Fibroblast of lung (primary cell): Measurements from ENCODE around the gene LRRC10B. TPM values are rescaled to one million over a fixed set of nuclear protein-coding genes. Genes with fewer than 3 reads are reported as not detected.
"Not testable (repeated sequence)": the region's sequence is repeated elsewhere in the genome, so short reads cannot be mapped to it uniquely, and the experiment has no call there.

Experiments
- DNase-seq, 2 donors: peaks; one replicate each; pipeline versions ENCODE4 v3.0.0 to v3.0.0-alpha.2; 2010; ENCODE audit warnings: low read depth in 2 of 2
- H2AFZ ChIP-seq: 2 replicates; pipeline ENCODE4 v1.5.1; 2012; ENCODE audit warnings: low read length, control low read depth, inconsistent platforms
- H3K27ac ChIP-seq: 2 replicates; pipeline ENCODE4 v1.5.1; 2011; ENCODE audit warnings: low read length, control low read depth; ENCODE audit not compliant: insufficient read depth
- H3K27me3 ChIP-seq: 2 replicates; pipeline ENCODE4 v1.5.1; 2011; ENCODE audit warnings: mild to moderate bottlenecking, low read length; ENCODE audit not compliant: control insufficient read depth, insufficient read depth
- H3K36me3 ChIP-seq: 2 replicates; pipeline ENCODE4 v1.5.1; 2011; ENCODE audit warnings: low read length; ENCODE audit not compliant: control insufficient read depth, insufficient read depth
- H3K4me1 ChIP-seq: 2 replicates; pipeline ENCODE4 v1.5.1; 2011; ENCODE audit warnings: low read length; ENCODE audit not compliant: control insufficient read depth, insufficient read depth; ENCODE audit errors: extremely low read depth
- H3K4me2 ChIP-seq: 2 replicates; pipeline ENCODE4 v1.5.1; 2011; ENCODE audit warnings: low read length, control low read depth; ENCODE audit not compliant: insufficient read depth; ENCODE audit errors: extremely low read depth
- H3K4me3 ChIP-seq, 4 experiments: fragments of 200-600 bp in 1 of 4; sonication (generic) in 1 of 4; replicated peaks in 1 of 4; 2 replicates each; pipeline ENCODE4 v1.5.1; 2011 to 2016; ENCODE audit warnings: low read length in 4 of 4, low read depth in 3 of 4, mild to moderate bottlenecking in 3 of 4, control low read depth in 2 of 4, inconsistent platforms in 1 of 4, mixed read lengths in 1 of 4; ENCODE audit not compliant: insufficient read depth in 1 of 4; ENCODE audit errors: control extremely low read depth in 1 of 4
- H3K79me2 ChIP-seq: 2 replicates; pipeline ENCODE4 v1.5.1; 2012; ENCODE audit warnings: mild to moderate bottlenecking, low read length, inconsistent platforms; ENCODE audit not compliant: control insufficient read depth, insufficient read depth
- H3K9ac ChIP-seq: 2 replicates; pipeline ENCODE4 v1.5.1; 2011; ENCODE audit warnings: mild to moderate bottlenecking, low read length, control low read depth; ENCODE audit not compliant: insufficient read depth
- H3K9me3 ChIP-seq: 2 replicates; pipeline ENCODE4 v1.5.1; 2012; ENCODE audit warnings: low read depth, low read length; ENCODE audit not compliant: control insufficient read depth, insufficient read depth
- H4K20me1 ChIP-seq: 2 replicates; pipeline ENCODE4 v1.5.1; 2011; ENCODE audit warnings: low read length; ENCODE audit not compliant: control insufficient read depth, insufficient read depth; ENCODE audit errors: extremely low read depth
- CTCF ChIP-seq, 2 donors: IDR thresholded peaks in 1 of 2; conservative IDR thresholded peaks in 1 of 2; 1 replicate in 1 of 2; 2 replicates in 1 of 2; pipeline ENCODE4 v1.5.1; 2011 to 2012; ENCODE audit warnings: low read length in 2 of 2, control low read depth in 1 of 2, inconsistent platforms in 1 of 2, low read depth in 1 of 2, mild to moderate bottlenecking in 1 of 2
- EZH2 ChIP-seq: IDR thresholded peaks from 2 replicates; pipeline ENCODE4 v1.5.1; 2012; ENCODE audit warnings: low read length, control low read depth, mild to moderate bottlenecking; ENCODE audit errors: missing control alignments
- polyA plus RNA-seq, 2 donors: library from polyadenylated mRNA; depleted of rRNA in 1 of 2; stranded (reverse) in 1 of 2; unstranded in 1 of 2; fragments of >200 nt; gene quantifications; 2 replicates each; pipeline ENCODE4 v1.2.1, GENCODE V29; 2011 to 2012; ENCODE audit warnings: missing spikeins in 1 of 2
- total RNA-seq: library from RNA; depleted of rRNA; stranded (reverse); fragments of >200 nt; gene quantifications from 2 replicates; pipeline ENCODE4 v1.2.1, GENCODE V29; 2014

Gene LRRC10B
- total and polyA plus RNA-seq, 2 donors (not counting 1 experiment from before 2014, with no cell fraction given) = 0.17 TPM; not detected in 1

GRCh38 chr11:61476371-61476770 is 32.2 kb upstream of the LRRC10B start:
- no peaks in the 10 kb centered on the region for H3K9me3 ChIP-seq
- no peak overlapping the region for H3K9ac ChIP-seq
- no peaks in the 10 kb centered on the region for H3K4me1 ChIP-seq
- H3K27me3 ChIP-seq = no peaks in the 10 kb centered on the region
- H2AFZ ChIP-seq = no peak overlapping the region
- no peak overlapping the region for H3K4me3 ChIP-seq
- H3K79me2 ChIP-seq = no peaks in the 10 kb centered on the region
- no peak overlapping the region for H3K27ac ChIP-seq
- DNase-seq = no peak
- TF ChIP-seq CTCF (conservative IDR thresholded peaks at IDR 0.05 in 1 of 2, IDR thresholded peaks at IDR 0.05 in 1 of 2; ENCODE audit: low read depth in 1 of 2, low read length in 2 of 2) (no peak), EZH2 (no peak)
- no peak overlapping the region for H3K4me2 ChIP-seq
- H3K36me3 ChIP-seq = no peaks in the 10 kb centered on the region
- H4K20me1 ChIP-seq = no peaks in the 10 kb centered on the region

GRCh38 chr11:61477126-61477525 is 31.4 kb upstream of the LRRC10B start:
- H3K4me3 ChIP-seq = no peak overlapping the region
- H3K36me3 ChIP-seq = no peaks in the 10 kb centered on the region
- no peak overlapping the region for H2AFZ ChIP-seq
- no peaks in the 10 kb centered on the region for H3K4me1 ChIP-seq
- H3K9ac ChIP-seq = no peak overlapping the region
- TF ChIP-seq EZH2 (no peak), CTCF (conservative IDR thresholded peaks at IDR 0.05 in 1 of 2, IDR thresholded peaks at IDR 0.05 in 1 of 2; ENCODE audit: low read depth in 1 of 2, low read length in 2 of 2) (no peak)
- no peak overlapping the region for H3K27ac ChIP-seq
- no peaks in the 10 kb centered on the region for H3K79me2 ChIP-seq
- no peaks in the 10 kb centered on the region for H3K27me3 ChIP-seq
- DNase-seq = no peak
- H3K9me3 ChIP-seq = no peaks in the 10 kb centered on the region
- no peaks in the 10 kb centered on the region for H4K20me1 ChIP-seq
- H3K4me2 ChIP-seq = no peak overlapping the region

- Histone ChIP-seq H3K4me1 (no peaks in the 10 kb centered on the region), H3K9ac (no peak overlapping the region), H2AFZ (no peak overlapping the region), H3K36me3 (no peaks in the 10 kb centered on the region), H3K79me2 (no peaks in the 10 kb centered on the region), H3K27ac (no peak overlapping the region), H3K9me3 (no peaks in the 10 kb centered on the region), H4K20me1 (no peaks in the 10 kb centered on the region), H3K4me2 (no peak overlapping the region), H3K27me3 (no peaks in the 10 kb centered on the region), H3K4me3 (no peak overlapping the region)
- DNase-seq = peak in 1 of 2 donors; percentile 29
- TF ChIP-seq CTCF (conservative IDR thresholded peaks at IDR 0.05 in 1 of 2, IDR thresholded peaks at IDR 0.05 in 1 of 2; ENCODE audit: low read depth in 1 of 2, low read length in 2 of 2) (peak; percentile 80 to 84), EZH2 (no peak)
These were observed 30.8 kb upstream of the LRRC10B start for GRCh38 chr11:61477727-61478148.

GRCh38 chr11:61479360-61480058 is 29.0 kb upstream of the LRRC10B start:
- not testable (repeated sequence) for H3K4me1 ChIP-seq, H3K9me3 ChIP-seq, H3K27ac ChIP-seq, H3K4me3 ChIP-seq, H3K79me2 ChIP-seq, H3K9ac ChIP-seq, H2AFZ ChIP-seq, DNase-seq, H4K20me1 ChIP-seq, H3K4me2 ChIP-seq, H3K27me3 ChIP-seq, H3K36me3 ChIP-seq
